GM15510 (cell line): ENCODE data around the gene TMEM63B.

Experiments
- POLR2A ChIP-seq: IDR thresholded peaks from 3 replicates; pipeline ENCODE4 v1.6.1; 2011; ENCODE audit warnings: borderline replicate concordance; ENCODE audit not compliant: insufficient read length; ENCODE audit errors: extremely low read depth

Gene TMEM63B

DNA sequence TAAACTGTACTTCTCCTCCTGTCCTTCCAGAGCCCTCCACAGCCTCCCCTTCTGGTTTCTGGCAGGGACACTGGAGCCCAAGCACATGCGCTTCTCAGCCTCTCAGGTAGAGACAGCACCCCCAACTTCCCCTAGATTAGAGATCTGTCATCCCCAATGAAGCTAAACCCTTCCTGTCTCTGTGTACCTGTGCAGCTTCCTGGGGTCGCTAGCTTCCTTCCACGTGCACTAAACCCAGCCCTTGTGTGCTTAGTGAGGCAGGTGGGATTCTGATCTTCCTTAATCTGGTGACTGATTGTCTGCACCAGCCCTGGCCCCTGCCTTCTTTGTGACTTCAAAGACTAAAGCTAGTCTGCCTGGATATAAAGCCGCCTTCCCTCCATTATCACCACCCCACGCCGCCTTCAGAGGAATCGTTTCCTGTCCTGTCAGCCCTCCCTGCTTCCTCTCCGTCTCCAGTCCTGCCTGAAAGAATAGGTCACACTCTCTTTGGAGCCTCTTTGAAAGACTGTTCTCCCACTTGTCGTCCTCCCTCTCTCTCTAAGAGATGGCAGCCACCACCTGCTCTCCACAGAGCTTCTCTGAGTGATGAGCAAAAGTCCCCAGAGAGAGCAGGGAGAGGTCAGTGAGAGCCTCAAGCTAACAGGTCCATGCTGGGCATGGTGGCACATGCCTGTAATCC lies 58.7 kb downstream of the TMEM63B start:
- TF ChIP-seq POLR2A, result no peak

DNA sequence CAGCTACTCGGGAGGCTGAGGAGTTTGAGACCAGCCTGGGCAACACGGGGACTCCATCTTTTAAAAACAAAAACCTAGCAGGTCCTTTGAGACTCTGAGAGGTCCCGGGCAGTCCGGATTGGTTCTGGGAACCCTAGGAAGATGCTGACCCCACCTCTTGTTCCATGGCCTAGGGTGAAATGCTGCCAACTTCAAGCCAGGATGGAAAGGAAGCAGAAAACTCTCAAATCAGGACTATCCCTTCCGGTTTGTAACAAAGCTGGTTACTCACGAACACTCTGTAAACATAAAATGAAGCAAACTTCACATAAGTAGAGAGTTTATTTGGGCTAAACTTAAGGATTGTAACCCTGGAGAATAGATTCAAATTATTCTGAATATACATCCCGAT lies 59.3 kb downstream of the TMEM63B start:
- TF ChIP-seq POLR2A, result no peak

DNA sequence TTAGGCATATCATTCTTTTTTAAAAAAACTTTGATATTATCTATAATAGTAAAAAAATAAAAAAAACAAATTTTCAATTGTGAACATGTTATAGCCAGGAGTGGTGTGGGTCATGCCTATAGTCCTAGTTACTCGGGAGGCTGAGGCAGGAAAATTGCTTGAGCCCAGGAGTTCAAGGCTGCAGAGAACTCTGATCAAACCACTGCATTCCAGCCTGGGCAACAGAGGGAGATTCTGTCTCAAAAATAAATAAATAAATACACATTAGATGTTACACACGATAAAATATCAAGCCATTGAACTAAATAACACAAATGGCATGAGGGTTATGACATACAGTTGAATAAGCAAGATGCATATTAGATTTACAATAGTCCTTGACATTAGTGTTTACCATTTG lies 61.5 kb downstream of the TMEM63B start:
- TF ChIP-seq POLR2A, result no peak

DNA sequence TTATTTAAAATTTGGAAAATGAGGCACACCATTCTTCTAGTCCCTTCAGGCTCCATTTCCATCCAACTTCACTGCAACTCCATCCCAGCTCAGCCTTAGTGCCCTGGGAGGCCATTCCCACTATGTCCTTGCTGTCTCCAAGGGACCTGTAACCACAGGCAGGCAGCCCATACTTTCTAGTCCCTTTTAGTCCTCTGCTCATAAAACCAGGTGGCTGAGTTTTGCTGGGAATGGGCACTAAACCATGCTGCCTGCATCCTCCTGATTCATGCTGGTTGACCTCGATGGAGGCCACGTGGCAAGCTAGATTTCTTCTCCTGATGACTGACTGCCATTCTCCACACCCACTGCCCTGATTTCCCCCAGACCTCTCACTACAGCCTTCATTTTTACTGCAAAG lies 61.9 kb downstream of the TMEM63B start:
- TF ChIP-seq POLR2A, result no peak

DNA sequence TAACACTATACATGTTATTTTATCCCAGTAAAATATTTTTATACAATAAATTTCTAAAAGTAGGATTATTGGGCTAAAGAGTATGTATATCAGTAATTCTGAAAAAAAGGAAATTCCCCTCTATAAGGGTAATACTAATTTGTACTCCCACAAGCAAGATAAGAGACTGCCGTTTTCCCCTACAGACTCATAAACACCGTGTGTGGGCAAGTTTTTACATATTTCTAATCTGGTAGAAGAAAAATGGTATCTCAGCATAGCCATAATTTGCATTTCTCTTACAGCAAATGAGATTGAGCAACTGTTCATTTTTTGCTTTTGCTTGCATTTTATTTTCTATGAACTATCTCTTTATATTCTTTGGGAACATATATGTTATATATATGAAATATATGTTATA lies 63.4 kb downstream of the TMEM63B start:
- TF ChIP-seq POLR2A, result no peak

DNA sequence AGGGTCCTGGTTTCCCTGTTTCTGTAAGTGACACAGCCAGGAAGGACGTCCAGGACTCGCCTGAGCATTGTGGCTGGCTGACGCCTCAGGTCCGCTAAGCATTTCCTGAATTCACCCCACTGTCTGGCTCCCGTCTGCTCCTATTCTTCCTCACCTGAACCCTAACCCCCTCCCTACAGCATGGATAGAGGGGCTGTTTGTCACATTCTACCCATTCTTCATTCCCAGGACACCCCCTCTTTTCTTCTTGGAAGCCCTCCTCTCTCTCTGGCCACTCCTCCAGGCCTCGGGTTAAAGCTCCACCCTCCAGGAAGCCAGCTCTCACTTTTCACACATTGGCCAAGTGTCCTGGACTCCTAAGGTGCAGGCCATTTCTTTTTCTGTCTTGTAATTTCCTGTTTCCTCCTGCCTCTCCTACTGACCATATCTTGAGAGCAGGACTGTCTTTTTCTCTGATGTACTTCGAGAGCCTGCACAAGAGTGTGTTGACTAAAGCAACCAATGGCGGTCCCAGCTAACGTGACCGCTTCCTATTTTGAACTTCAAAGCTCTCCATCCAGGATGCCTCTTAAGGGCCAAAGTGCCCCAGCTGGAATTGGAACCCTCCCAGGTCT lies 65.2 kb downstream of the TMEM63B start:
- TF ChIP-seq POLR2A, result no peak

DNA sequence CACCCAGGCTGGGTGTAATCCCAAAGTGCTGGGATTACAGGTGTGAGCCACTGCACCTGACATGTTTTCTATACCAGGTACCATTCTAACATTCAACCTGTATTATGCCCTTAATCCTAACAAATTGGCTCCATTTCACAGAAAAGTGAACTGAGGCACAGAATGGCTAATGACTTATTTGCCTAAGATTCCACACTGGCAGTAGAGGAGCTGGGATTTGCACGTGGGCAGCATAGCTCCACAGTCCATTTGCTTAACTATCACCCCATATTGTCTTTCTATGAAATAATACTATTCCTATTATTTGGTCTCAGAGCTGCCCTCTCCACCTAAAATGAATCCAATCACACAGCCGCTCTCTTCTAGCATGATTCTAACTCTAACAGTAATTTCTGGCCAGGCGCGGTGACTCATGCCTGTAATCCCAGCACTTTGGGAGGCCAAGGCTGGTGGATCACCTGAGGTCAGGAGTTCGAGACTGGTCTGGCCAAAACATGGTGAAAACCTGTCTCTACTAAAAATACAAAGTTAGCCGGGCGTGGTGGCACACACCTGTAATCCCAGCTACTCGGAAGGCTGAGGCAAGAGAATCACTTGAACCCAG lies 66.1 kb downstream of the TMEM63B start:
- TF ChIP-seq POLR2A, result no peak

DNA sequence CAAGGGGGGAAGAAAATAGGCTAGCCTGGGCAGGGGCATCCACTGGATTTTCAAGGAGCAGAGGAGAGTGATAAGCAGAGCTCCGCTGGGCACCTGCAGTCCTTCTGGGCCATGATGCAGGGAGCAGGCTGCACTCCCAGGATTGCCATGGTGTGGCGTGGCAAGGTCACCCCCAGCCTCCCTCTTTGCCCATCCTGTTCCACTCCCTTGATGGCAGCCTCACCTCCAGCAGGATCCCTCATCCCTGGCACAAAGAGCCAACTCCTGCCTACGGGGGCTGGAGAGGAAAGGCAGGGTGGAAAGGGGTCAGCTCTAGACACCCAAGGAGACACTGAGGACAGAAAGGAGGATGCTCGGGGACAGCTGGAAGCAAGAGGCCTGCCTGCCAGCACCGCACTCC lies 67.0 kb downstream of the TMEM63B start:
- no peak for TF ChIP-seq POLR2A

DNA sequence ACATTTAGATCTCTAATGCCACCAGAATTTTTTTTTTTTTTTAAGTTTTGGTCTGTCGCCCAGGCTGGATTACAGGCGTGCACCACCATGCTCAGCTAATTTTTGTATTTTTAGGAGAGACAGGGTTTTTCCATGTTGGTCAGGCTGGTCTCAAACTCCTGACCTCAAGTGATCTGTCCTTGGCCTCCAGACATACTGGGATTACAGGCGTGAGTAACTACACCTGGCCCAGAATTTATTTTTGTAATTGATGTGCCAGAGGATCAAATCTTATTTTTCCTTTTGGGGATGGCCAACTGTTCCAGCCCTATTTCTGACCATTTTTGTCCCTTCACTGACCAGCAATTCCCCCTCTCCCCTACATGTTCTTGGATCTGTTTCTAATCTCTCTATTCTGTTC lies 71.3 kb downstream of the TMEM63B start:
- TF ChIP-seq POLR2A, result no peak

DNA sequence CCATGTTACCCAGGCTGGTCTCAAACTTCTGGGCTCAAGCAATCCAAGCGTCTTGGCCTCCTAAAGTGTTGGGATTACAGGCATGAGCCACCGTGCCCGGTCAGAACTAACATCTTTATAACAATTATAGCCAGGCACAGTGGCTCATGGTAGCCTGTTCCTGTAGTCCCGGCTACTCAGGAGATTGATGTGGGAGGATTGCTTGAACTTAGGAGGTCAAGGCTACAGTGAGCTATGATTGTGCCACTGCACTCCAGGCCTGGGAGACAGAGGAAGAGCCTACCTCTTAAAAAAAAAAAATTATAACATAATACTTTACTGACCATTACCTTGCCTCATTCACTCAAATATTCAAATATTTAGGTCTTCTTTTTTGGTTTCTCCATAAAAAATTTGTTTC lies 72.5 kb downstream of the TMEM63B start:
- no peak for TF ChIP-seq POLR2A

DNA sequence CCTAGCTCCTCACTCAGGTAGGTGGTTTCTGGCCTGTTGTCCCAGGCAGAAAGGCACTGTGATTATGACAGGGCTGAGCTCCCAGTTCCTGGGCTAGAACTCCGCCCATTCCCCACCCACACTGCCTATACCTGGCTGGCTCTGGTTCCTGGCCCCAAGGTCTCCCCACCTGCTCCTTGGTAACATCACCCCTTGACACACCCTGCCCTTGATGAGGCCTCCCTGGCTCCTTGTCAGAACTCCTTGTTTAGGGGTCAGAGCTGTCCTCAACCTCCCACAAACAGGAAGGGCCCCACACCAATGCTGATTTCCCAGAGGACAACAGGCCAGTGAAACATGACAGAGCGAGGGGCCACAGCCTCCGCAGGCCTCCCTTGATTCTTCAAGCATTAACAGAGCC lies 73.8 kb downstream of the TMEM63B start:
- TF ChIP-seq POLR2A, result no peak

DNA sequence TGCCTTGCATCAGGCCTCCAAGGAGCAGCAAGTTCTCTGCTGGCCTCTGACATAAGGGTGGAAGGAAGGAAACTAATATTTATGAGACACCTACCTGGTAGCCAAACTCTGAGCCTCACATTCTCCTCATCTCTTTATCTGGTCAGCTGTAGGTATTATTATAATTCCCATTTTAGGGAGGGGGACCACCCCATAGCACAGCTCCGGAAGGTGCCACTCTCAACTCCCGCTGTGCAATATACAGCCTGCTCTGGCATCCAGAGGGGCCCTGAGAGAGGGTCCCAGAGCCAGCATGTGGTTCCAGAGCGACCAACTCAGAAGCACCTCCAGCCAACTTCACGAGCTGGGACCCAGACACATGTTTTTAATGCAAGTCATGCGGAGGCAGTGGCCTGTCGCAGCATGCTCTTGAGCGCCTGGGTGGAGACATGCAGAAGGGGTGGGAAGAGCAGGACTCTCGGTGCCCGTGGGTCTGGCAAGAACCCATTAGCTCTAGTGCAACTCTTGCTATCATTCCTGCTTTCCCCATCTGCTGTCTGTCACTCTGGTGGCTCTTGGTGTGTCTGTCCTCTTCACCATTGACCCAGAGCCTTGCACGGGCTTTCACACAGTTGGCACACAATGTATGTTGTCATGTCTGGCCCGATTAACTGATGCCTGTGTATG lies 74.4 kb downstream of the TMEM63B start:
- TF ChIP-seq POLR2A, result no peak

DNA sequence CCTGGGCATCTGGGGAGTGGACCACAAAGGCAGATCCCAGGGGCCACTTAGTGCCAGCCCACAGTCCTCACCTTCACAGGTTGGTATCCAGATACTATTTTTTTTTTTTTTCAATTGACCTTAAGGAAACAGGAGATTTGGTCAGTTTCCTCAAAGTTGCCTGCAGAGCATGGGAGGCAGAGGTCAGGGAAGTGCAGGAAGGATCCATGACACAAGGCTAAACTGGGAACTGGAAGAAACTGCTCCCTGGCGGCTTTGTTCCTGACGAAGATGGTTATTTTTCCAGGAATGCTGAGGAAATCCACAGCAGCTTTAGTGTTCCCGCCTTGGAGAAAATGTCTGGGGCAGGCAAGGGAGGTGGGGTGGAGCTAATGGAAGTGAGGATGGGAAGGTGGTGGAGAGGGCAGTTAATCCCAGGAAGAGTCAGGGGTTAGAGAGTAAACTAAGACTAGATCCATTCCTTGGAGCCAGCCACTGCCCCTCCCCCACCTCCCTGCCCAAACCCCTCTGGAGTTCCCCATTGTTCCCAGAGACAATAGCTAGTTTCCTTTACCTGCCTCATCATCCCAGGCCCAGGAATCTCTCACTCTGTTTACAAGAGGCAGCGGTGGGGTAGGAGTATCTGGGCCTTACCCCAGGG lies 75.1 kb downstream of the TMEM63B start:
- no peak for TF ChIP-seq POLR2A

DNA sequence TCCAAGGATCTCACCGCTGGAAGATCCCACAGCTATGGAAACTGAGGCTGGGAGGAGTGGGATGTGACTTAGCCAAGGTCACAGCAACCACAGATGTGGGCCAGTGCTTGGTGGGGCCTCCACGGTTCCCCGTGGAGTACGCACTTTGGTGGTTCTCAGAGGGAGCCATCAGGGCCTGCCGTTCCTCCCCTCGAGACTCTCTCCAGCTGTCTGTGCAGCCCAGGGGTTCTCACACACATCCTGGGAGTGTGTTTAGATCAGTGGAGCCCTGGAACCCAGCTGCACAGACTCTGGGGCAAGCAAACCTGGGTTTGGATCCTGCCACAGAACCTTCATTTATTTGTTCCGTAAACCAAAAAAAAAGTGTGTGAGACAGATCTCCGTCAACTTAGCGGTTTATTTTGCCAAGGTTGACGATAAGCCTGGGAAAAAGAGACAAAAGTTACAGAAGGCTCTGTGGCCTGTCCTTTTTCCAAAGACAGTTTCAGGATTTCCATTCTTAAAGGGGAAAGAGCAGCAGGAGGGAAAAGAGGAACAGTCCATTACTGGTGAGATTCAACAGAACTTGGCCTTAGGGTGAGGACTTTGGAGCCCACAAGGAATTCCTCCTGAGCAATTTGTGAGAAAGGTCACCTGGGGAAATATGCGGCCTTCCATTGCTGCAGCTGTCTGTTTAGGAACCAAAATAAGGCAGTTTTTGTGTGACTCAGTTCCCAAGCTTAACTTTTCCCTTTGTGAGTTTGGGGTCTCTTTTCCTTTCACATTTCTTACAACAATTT lies 75.8 kb downstream of the TMEM63B start:
- no peak for TF ChIP-seq POLR2A
